Neural cell (in vitro differentiated cells): ENCODE results near the gene SLC17A9. TPM values are rescaled to one million over a fixed set of nuclear protein-coding genes. Genes with fewer than 3 reads are reported as not detected.

Experiments
- H2AFZ ChIP-seq: fragments of 200-600, 300-800 bp; sonication (generic), shearing (Covaris generic); 2 replicates; pipeline ENCODE4 v1.6.0; 2014; ENCODE audit warnings: low read depth, mild to moderate bottlenecking, antibody characterized with exemption, low read length, moderate library complexity
- H3F3A ChIP-seq: fragments of 200-600 bp; shearing (Covaris generic); 2 replicates; pipeline ENCODE4 v1.6.1; 2016; ENCODE audit warnings: mild to moderate bottlenecking, moderate library complexity, mixed read lengths, antibody characterized with exemption, low read length; ENCODE audit not compliant: insufficient read depth, poor library complexity, severe bottlenecking
- H3K27ac ChIP-seq: fragments of 200-600, 300-800 bp; sonication (generic), shearing (Covaris generic); 2 replicates; pipeline ENCODE4 v1.5.1; 2014; ENCODE audit warnings: mild to moderate bottlenecking, low read length, moderate library complexity
- H3K27me3 ChIP-seq: fragments of 300-800, 200-600 bp; sonication (generic), shearing (Covaris generic); 2 replicates; pipeline ENCODE4 v1.6.0; 2014; ENCODE audit warnings: mild to moderate bottlenecking, low read depth, low read length, moderate library complexity; ENCODE audit not compliant: insufficient read depth
- H3K36me3 ChIP-seq: fragments of 300-800, 200-600 bp; sonication (generic), shearing (Covaris generic); 2 replicates; pipeline ENCODE4 v1.5.1; 2014; ENCODE audit warnings: mild to moderate bottlenecking, antibody characterized with exemption, low read length, moderate library complexity; ENCODE audit not compliant: insufficient read depth
- H3K4me2 ChIP-seq: fragments of 300-800, 200-600 bp; sonication (generic), shearing (Covaris generic); 2 replicates; pipeline ENCODE4 v1.6.0; 2014; ENCODE audit warnings: mild to moderate bottlenecking, low read length
- H3K4me3 ChIP-seq: fragments of 300-800, 200-600 bp; sonication (generic), shearing (Covaris generic); 2 replicates; pipeline ENCODE4 v1.5.1; 2014; ENCODE audit warnings: mild to moderate bottlenecking, low read length, moderate library complexity
- H3K79me2 ChIP-seq: fragments of 200-600 bp; shearing (Covaris generic); replicated peaks from 2 replicates; pipeline ENCODE4 v1.6.0; 2014; ENCODE audit warnings: mild to moderate bottlenecking, low read length, moderate library complexity; ENCODE audit not compliant: insufficient read depth
- H3K9ac ChIP-seq: fragments of 300-800, 200-600 bp; sonication (generic), shearing (Covaris generic); 2 replicates; pipeline ENCODE4 v1.6.1; 2016; ENCODE audit warnings: mild to moderate bottlenecking, low read length, mixed read lengths
- H3K9me2 ChIP-seq: fragments of 200-600 bp; shearing (Covaris generic); 2 replicates; pipeline ENCODE4 v1.6.1; 2016; ENCODE audit warnings: mild to moderate bottlenecking, low read length, mixed read lengths; ENCODE audit not compliant: insufficient read depth
- H3K9me3 ChIP-seq: fragments of 200-600, 300-800 bp; sonication (generic), shearing (Covaris generic); 2 replicates; pipeline ENCODE4 v1.6.1; 2016; ENCODE audit warnings: mild to moderate bottlenecking, mixed run types, low read length, moderate library complexity, mixed read lengths
- H4K20me1 ChIP-seq: fragments of 200-600 bp; shearing (Covaris generic); 2 replicates; pipeline ENCODE4 v1.6.1; 2016; ENCODE audit warnings: mild to moderate bottlenecking, mixed run types; ENCODE audit not compliant: insufficient read depth
- CTCF ChIP-seq: fragments of 450-650 bp; IDR thresholded peaks from 2 replicates; pipeline ENCODE4 v1.5.1; 2014; ENCODE audit warnings: antibody characterized with exemption, mild to moderate bottlenecking, moderate library complexity; ENCODE audit not compliant: poor library complexity, severe bottlenecking
- EP300 ChIP-seq: fragments of 450-650 bp; conservative IDR thresholded peaks from 2 replicates; pipeline ENCODE4 v1.6.1; 2014; ENCODE audit warnings: antibody characterized with exemption, mild to moderate bottlenecking, moderate library complexity; ENCODE audit not compliant: poor library complexity, severe bottlenecking
- EZH2 ChIP-seq: fragments of 200-600, 300-800 bp; shearing (Covaris generic), sonication (generic); IDR thresholded peaks from 2 replicates; pipeline ENCODE4 v1.6.1; 2014; ENCODE audit warnings: antibody characterized with exemption, low read length, borderline replicate concordance, mild to moderate bottlenecking; ENCODE audit not compliant: insufficient read depth, poor library complexity, severe bottlenecking
- MXI1 ChIP-seq: fragments of 450-650 bp; conservative IDR thresholded peaks from 2 replicates; pipeline ENCODE4 v1.6.1; 2014; ENCODE audit warnings: antibody characterized with exemption, mild to moderate bottlenecking; ENCODE audit not compliant: poor library complexity, severe bottlenecking
- POLR2AphosphoS5 ChIP-seq: IDR thresholded peaks from 2 replicates; pipeline ENCODE4 v1.6.1; 2012
- RAD21 ChIP-seq: fragments of 450-650 bp; conservative IDR thresholded peaks from 2 replicates; pipeline ENCODE4 v1.6.1; 2014; ENCODE audit warnings: antibody characterized with exemption, mild to moderate bottlenecking, moderate library complexity
- SMC3 ChIP-seq: fragments of 450-650 bp; conservative IDR thresholded peaks from 2 replicates; pipeline ENCODE4 v1.6.1; 2014; ENCODE audit warnings: antibody characterized with exemption, mild to moderate bottlenecking, moderate library complexity; ENCODE audit not compliant: poor library complexity
- TAF1 ChIP-seq: IDR thresholded peaks from 2 replicates; pipeline ENCODE4 v1.6.1; 2012; ENCODE audit warnings: low read depth
- polyA plus RNA-seq: library from polyadenylated mRNA; depleted of rRNA; stranded (reverse); fragments of >200 nt; gene quantifications from 2 replicates; pipeline ENCODE4 v1.2.3, GENCODE V29; 2014
- TF ChIP-seq, protein P1 (sequence below): IDR thresholded peaks from 2 replicates; pipeline ENCODE4 v1.6.1; 2012; ENCODE audit warnings: borderline replicate concordance

SLC17A9 gene
- polyA plus RNA-seq, 1 donor from 2014 or later: not detected

GRCh38 chr20:62978561-62978943 is 26.0 kb downstream of the SLC17A9 start:
- Histone ChIP-seq H3K9ac (no peak overlapping the region), H3K9me2 (no peaks in the 10 kb centered on the region), H3K27me3 (peaks cover 11% of the 10 kb centered on the region), H3K4me2 (no peak overlapping the region), H3K9me3 (no peaks in the 10 kb centered on the region), H3F3A (no peaks in the 10 kb centered on the region), H3K36me3 (no peaks in the 10 kb centered on the region), H3K27ac (no peak overlapping the region), H3K4me3 (no peak overlapping the region), H3K79me2 (no peaks in the 10 kb centered on the region), H2AFZ (no peak overlapping the region), H4K20me1 (no peaks in the 10 kb centered on the region)
- no peak for TF ChIP-seq POLR2AphosphoS5
- no peak for TF ChIP-seq TAF1

DNA sequence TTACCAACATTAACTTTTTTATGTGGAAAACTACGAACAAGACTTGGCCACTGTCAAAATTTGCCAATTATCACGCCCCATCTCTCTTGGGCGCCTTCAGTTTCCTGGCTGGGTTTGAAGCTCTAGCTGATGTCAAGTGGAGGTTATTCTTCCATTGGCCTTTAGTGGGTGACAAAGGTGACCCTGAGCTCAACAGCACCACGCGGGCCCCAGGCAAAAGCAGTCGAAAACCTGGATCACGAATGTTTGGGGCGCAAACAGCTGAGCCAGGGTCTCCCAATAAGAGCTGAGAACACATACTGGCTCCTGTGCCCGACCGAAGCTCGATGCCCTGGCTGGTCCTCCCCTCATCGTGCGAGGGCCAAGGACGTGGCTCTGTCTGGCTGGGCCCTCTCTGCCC is 26.8 kb downstream of the SLC17A9 start:
- Histone ChIP-seq H3K27me3 (peaks cover 4% of the 10 kb centered on the region), H3K27ac (no peak overlapping the region), H3K36me3 (no peaks in the 10 kb centered on the region), H3K9ac (no peak overlapping the region), H4K20me1 (no peaks in the 10 kb centered on the region), H3F3A (no peaks in the 10 kb centered on the region), H2AFZ (no peak overlapping the region), H3K4me2 (no peak overlapping the region), H3K9me3 (no peaks in the 10 kb centered on the region), H3K79me2 (no peaks in the 10 kb centered on the region), H3K9me2 (no peaks in the 10 kb centered on the region), H3K4me3 (no peak overlapping the region)
- TF ChIP-seq, protein P1, sequence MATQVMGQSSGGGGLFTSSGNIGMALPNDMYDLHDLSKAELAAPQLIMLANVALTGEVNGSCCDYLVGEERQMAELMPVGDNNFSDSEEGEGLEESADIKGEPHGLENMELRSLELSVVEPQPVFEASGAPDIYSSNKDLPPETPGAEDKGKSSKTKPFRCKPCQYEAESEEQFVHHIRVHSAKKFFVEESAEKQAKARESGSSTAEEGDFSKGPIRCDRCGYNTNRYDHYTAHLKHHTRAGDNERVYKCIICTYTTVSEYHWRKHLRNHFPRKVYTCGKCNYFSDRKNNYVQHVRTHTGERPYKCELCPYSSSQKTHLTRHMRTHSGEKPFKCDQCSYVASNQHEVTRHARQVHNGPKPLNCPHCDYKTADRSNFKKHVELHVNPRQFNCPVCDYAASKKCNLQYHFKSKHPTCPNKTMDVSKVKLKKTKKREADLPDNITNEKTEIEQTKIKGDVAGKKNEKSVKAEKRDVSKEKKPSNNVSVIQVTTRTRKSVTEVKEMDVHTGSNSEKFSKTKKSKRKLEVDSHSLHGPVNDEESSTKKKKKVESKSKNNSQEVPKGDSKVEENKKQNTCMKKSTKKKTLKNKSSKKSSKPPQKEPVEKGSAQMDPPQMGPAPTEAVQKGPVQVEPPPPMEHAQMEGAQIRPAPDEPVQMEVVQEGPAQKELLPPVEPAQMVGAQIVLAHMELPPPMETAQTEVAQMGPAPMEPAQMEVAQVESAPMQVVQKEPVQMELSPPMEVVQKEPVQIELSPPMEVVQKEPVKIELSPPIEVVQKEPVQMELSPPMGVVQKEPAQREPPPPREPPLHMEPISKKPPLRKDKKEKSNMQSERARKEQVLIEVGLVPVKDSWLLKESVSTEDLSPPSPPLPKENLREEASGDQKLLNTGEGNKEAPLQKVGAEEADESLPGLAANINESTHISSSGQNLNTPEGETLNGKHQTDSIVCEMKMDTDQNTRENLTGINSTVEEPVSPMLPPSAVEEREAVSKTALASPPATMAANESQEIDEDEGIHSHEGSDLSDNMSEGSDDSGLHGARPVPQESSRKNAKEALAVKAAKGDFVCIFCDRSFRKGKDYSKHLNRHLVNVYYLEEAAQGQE: no peak

DNA sequence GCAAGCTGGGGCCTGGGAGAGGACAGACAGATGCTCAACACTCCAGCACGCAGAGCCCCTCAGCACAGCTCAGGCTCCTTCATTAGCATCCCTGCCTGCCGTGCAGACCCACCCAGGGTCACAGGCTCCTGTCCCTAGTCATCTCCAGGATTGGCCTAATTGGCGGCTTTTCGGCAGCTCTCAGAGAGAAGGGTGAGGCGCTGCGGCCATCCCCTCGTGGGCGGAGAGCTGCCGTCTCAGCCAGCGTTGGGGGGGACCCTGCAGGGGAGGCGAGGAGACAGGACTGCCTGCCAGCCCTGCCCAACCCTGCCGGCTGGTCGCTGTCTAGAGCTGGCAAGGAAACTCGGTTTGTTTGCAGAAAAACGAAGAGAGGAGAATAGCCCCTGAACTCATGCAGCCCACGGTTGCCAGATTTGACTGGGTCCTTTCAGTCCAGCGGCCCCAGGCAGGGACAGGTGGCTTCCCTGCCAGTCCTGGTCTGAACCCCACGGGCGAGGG is 27.4 kb downstream of the SLC17A9 start:
- Histone ChIP-seq H3F3A (no peaks in the 10 kb centered on the region), H3K9ac (no peak overlapping the region), H3K27ac (no peak overlapping the region), H3K9me3 (no peaks in the 10 kb centered on the region), H3K36me3 (no peaks in the 10 kb centered on the region), H3K79me2 (no peaks in the 10 kb centered on the region), H3K4me2 (no peak overlapping the region), H4K20me1 (no peaks in the 10 kb centered on the region), H3K4me3 (no peak overlapping the region), H3K27me3 (no peaks in the 10 kb centered on the region), H2AFZ (no peak overlapping the region), H3K9me2 (no peaks in the 10 kb centered on the region)
- no peak for TF ChIP-seq SMC3
- no peak for TF ChIP-seq POLR2AphosphoS5
- no peak for TF ChIP-seq MXI1
- TF ChIP-seq TAF1: no peak
- no peak for TF ChIP-seq EP300
- no peak for TF ChIP-seq EZH2
- TF ChIP-seq CTCF: no peak
- TF ChIP-seq, protein P1: no peak
- no peak for TF ChIP-seq RAD21
